Ramos (cell line): ENCODE data around the gene PINK1.

Experiments used
- in situ Hi-C: fragments of 300-500 bp; cut with MboI; formaldehyde crosslinking; loops from one replicate; pipeline ENCODE4 v1.14.3; 2022; ENCODE audit warnings: low sequenced_read_pairs; ENCODE audit not compliant: unreplicated experiment

The PINK1 gene

GRCh38 chr1:20609541-20609940 lies 23.7 kb upstream of the PINK1 start:
- in situ Hi-C loops: no loop called here

GRCh38 chr1:20610970-20611369 lies 22.3 kb upstream of the PINK1 start:
- in situ Hi-C loops: no loop called here

- in situ Hi-C loops: no loop called here
These were observed 21.6 kb upstream of the PINK1 start for GRCh38 chr1:20611652-20612051.

GRCh38 chr1:20612221-20612746 lies 21.0 kb upstream of the PINK1 start:
- in situ Hi-C loops: no loop called here

- in situ Hi-C loops: no loop called here
These were observed 19.1 kb upstream of the PINK1 start for GRCh38 chr1:20614131-20614579.

- in situ Hi-C loops: no loop called here
These were observed 17.1 kb upstream of the PINK1 start for GRCh38 chr1:20615946-20616846.

GRCh38 chr1:20616847-20617487 lies 16.3 kb upstream of the PINK1 start:
- in situ Hi-C loops: no loop called here

GRCh38 chr1:20618550-20618949 lies 14.7 kb upstream of the PINK1 start:
- in situ Hi-C loops: no loop called here

GRCh38 chr1:20619999-20620398 lies 13.3 kb upstream of the PINK1 start:
- in situ Hi-C loops: no loop called here

GRCh38 chr1:20621012-20621411 lies 12.2 kb upstream of the PINK1 start:
- in situ Hi-C loops: no loop called here

GRCh38 chr1:20624709-20625108 lies 8.5 kb upstream of the PINK1 start:
- in situ Hi-C loops: no loop called here

- in situ Hi-C loops: no loop called here
These were observed 7.8 kb upstream of the PINK1 start for GRCh38 chr1:20625176-20626097.

- in situ Hi-C loops: no loop called here
These were observed 7.2 kb upstream of the PINK1 start for GRCh38 chr1:20626098-20626427.

GRCh38 chr1:20626524-20626923 lies 6.7 kb upstream of the PINK1 start:
- in situ Hi-C loops: no loop called here

GRCh38 chr1:20630729-20631128 lies 2.5 kb upstream of the PINK1 start:
- in situ Hi-C loops: no loop called here

- in situ Hi-C loops: no loop called here
These were observed 872 bp upstream of the PINK1 start for GRCh38 chr1:20632386-20632785.

GRCh38 chr1:20634065-20634593 lies 871 bp downstream of the PINK1 start:
- in situ Hi-C loops: no loop called here

- in situ Hi-C loops: loop anchor here (5.0 kb wide), 1 partner anchor 107 kb away; no protein-coding TSS in a partner anchor
These were observed 1.4 kb downstream of the PINK1 start for GRCh38 chr1:20634594-20635084.

GRCh38 chr1:20636785-20637347 lies 3.6 kb downstream of the PINK1 start:
- in situ Hi-C loops: loop anchor here (5.0 kb wide), 1 partner anchor 110 kb away; no protein-coding TSS in a partner anchor
